T-helper 2 cell treated with Interferon-gamma antibody and Interleukin-4, amounts not matched to agents 100 ng/mL and 5 ng/mL, for 36 hours (primary cell): Measurements from ENCODE around the gene LY9. TPM values are rescaled to one million over a fixed set of nuclear protein-coding genes. Genes with fewer than 3 reads are reported as not detected.

Experiments used
- intact Hi-C: fragments of 100-400 bp; cut with micrococcal nuclease; formaldehyde crosslinking; loops from one replicate; pipeline ENCODE4 v1.15.1; 2023
- total RNA-seq: library from RNA; stranded (reverse); gene quantifications from 2 replicates; pipeline ENCODE4 v1.2.3, GENCODE V29; 2022

LY9 gene, protein sequence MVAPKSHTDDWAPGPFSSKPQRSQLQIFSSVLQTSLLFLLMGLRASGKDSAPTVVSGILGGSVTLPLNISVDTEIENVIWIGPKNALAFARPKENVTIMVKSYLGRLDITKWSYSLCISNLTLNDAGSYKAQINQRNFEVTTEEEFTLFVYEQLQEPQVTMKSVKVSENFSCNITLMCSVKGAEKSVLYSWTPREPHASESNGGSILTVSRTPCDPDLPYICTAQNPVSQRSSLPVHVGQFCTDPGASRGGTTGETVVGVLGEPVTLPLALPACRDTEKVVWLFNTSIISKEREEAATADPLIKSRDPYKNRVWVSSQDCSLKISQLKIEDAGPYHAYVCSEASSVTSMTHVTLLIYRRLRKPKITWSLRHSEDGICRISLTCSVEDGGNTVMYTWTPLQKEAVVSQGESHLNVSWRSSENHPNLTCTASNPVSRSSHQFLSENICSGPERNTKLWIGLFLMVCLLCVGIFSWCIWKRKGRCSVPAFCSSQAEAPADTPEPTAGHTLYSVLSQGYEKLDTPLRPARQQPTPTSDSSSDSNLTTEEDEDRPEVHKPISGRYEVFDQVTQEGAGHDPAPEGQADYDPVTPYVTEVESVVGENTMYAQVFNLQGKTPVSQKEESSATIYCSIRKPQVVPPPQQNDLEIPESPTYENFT
- 8.5 and 9.2 TPM in 2 replicates for total RNA-seq

GRCh38 chr1:160795951-160796383 lies at the start of gene LY9:
TSS of gene LY9 (plus strand) at chr1:160796174. CDS start at chr1:160796188, 14 bp downstream.
- intact Hi-C loops = loop anchor here (1.0 kb wide), 2 partner anchors 14 to 42 kb away; no protein-coding TSS in a partner anchor

DNA sequence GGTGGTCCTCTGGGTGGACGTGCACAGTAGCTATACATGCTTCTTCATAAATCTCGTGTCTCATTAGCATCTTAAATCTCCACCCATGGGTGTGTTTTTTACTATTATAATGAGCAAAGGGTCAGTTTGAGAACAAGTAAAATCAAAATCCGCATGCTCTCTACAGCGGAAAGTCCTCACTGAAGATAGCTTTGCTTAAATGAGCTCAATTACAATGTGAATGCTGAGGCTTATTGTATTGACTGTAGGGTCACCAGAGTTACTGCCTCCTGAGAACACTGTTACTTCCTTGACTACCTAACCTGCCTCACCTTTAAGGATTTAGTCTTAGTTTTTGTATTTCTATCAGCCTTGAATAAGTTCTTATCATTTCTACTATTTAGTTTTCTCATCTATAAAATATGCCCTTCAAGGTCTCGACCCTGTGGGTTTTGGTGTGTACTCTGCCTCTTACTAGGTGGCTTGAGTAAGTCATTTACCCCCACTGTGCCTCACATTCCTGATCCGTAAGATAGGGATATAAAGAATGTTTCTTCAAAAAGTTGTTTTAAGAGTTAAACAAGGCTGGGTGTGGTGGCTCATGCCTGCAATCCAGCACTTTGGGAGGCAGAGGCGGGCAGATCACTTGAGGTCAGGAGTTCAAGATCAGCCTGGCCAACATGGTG lies 49.0 kb upstream of the LY9 start:
- intact Hi-C loops = no loop called here

DNA sequence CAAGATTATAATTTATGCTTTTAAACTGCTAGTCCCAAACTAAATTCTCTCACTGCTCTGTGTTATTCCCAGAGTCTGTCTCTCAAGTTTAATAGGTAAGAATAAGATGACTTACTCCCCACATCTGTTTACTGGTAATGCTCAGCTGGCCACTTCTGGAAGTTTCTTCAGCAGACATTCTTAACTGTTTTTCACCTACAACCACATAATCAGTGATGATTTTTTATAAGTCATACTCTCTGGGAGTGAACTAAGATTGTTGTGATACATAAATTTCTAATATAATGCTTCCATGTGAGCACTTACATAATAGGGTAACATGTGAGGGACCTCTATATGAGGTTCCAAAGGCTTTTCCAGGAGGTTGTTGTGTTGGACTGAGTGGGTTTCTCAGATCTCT lies 48.3 kb upstream of the LY9 start:
- intact Hi-C loops = no loop called here

DNA sequence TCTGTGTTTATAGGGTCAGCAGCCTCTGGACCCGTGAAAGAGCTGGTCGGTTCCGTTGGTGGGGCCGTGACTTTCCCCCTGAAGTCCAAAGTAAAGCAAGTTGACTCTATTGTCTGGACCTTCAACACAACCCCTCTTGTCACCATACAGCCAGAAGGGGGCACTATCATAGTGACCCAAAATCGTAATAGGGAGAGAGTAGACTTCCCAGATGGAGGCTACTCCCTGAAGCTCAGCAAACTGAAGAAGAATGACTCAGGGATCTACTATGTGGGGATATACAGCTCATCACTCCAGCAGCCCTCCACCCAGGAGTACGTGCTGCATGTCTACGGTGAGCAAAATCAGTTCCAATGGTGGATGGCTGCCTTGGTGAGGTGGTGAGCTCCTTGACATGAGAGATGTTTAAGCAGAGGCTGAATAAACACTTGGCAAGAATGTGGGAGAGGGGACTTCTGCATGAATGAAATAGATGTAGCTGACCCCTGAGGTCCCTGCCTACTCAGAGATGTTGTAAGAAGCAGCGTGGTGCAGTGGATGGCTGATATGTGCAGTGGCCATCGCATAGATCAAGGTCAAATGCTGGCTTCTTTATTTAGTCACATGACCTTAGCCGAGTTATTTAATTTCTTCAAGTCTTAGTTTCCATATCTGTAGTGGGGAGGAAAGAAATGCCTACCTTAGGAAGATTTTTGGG lies 47.6 kb upstream of the LY9 start:
- intact Hi-C loops = no loop called here

DNA sequence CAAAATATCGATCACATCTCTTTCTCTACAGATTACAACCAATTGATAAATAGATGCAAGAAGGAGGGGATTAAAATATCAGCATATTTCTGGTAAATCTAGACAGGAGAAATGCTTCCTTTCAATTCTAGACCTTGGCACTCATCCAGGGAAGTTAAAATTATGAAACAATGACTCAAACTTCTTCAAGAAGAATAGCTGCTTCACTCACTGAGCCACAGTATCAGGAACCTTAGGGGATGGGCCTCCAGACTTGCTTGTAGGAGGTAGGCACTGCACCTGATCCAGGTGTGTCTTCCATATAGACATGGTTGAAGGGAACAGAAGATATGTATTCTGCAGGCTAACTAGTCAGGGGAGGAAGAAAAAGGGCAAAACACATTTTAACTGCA lies 47.1 kb upstream of the LY9 start:
- intact Hi-C loops = no loop called here

DNA sequence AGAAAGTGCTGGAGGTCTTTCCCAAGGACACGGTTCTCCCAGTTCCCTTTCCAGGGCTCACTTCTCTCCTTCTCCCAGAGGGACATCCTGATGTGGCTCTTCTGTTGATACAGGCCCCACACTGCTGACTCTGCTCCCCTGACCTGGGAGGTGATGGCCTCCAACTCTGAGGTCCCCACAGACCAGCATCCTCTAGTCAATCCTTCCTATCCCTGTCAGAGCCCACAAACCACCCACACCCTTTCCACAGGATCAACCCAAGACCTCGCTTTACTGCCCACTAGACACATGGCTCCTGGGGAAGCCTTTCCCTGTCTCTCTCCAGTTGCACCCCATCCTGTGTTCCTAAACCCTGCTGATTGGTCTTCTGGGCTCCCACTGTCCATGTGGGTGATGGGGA lies 45.4 kb upstream of the LY9 start:
- intact Hi-C loops = no loop called here

DNA sequence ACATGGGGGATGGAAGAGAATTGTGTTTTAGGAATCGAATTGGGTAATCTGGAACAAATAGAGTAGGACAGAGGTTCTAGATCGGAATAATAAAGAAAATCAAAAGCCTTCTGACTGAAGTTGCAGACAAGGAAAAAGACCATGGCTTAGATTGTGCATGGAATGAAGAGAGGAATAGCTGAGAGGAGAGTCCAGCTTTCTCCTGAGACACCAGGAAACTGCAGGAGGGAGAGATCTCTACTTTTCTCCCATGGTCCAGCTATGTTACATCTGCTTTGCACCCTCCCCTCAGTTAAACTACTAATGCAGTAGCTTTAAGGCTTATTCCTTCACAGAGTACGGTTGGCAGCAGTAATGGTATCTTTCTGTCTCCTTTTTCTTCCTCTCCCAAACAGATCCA lies 43.6 kb upstream of the LY9 start:
- intact Hi-C loops = no loop called here

DNA sequence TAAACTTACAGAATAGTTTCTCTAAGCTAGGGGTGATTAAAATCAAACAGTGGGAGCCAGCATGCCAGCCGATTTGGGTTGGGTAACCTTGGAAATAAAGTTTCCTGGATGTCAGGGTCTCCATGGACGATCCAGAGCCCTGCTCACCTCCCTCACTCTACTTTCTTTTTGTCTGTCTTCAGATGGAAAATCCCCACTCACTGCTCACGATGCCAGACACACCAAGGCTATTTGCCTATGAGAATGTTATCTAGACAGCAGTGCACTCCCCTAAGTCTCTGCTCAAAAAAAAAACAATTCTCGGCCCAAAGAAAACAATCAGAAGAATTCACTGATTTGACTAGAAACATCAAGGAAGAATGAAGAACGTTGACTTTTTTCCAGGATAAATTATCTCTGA lies 43.0 kb upstream of the LY9 start:
- intact Hi-C loops = no loop called here

DNA sequence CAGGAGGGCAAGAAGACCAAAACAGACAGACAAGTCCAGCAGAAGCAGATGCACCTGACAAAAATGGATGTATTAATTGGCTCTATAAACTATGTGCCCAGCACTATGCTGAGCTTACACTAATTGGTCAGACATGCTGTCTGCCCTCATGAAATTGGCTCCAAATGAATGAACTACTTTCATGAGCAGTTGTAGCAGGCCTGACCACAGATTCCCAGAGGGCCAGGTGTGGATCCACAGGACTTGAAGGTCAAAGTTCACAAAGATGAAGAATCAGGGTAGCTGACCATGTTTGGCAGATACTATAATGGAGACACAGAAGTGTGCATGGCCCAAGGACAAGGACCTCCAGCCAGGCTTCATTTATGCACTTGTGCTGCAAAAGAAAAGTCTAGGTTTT lies 42.4 kb upstream of the LY9 start:
- intact Hi-C loops = no loop called here

- intact Hi-C loops = no loop called here
Observed at GRCh38 chr1:160755461-160755860, 40.5 kb upstream of the LY9 start.

- intact Hi-C loops = loop anchor here (1.0 kb wide), 1 partner anchor 11 kb away; no protein-coding TSS in a partner anchor
Observed at GRCh38 chr1:160755911-160756848, 39.8 kb upstream of the LY9 start.

DNA sequence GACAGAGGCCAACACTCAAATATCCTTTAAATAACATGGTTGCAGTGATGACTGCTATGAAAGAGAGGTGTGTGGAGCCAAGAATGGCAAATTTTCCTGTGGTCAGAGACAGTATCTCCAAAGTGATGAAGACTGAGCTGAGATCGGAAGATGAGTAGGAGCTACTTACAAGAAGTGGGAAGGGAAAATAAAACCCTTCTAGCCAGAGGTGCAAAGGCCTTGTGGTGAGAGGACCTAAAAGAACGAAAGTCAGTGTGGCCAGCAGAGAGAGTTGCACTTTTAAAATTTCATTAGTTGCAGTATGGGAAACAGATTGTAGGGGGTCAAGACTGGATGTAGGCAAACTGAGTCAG lies 39.1 kb upstream of the LY9 start:
- intact Hi-C loops = loop anchor here (1.0 kb wide), 1 partner anchor 10 kb away; no protein-coding TSS in a partner anchor

DNA sequence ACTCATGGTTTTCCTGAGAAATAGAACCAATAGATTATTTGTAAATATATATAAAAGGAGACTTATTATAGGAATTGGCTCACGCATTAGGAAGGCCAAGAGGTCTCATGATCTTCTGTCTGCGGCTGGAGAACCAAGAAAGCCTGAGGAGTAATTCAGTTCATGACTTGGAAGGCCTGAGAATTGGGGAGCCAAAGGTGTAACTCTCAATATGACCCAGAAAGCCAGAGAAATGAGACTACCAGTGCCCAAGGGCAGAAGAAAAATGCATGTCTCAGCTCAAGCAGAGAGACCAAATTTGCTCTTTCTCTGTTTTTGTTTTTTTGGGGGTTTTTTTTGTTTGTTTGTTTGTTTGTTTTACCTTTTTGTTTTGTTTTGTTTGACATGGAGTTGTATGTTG lies 37.5 kb upstream of the LY9 start:
- intact Hi-C loops = no loop called here

DNA sequence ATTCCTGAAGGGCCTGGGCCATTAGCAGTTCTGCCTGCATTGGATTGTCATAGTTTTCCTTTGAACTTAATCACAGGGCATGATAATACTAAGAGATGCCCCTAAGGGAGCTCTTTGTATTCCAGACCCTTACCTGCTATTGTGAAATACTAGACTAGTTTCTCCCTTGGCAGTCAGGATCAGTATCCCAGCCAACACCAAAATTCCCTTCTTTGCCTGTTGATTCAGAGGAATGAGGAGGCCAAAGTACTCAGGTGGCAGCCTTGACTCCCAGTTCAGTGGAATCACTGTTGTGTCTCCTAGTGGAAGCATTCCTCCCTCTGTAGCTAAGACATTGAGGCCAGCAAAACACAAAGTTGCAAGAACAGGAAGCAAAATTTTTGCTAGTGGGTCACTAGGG lies 36.2 kb upstream of the LY9 start:
- intact Hi-C loops = no loop called here

- intact Hi-C loops = no loop called here
Observed at GRCh38 chr1:160761046-160761445, 34.9 kb upstream of the LY9 start.

GRCh38 chr1:160761886-160762285 lies 34.1 kb upstream of the LY9 start:
- intact Hi-C loops = no loop called here

DNA sequence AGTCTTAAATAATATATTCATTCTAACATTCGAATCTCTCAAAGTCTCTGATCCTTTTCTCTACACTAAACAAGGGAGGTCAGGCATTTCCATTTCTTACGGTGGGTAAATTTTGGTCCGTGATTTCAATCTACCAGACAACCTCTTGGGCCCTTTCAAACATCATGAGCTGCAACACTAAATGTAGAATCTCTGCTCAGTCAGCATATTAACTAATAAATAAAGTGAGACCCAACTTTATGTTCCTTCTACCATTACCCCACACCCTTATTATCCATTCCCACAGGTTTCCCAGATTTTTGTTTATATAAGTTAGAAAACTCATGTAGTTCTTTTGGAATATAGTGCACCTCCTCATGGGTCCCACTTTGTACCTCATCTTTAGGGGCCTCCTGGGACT lies 32.0 kb upstream of the LY9 start:
- intact Hi-C loops = no loop called here

DNA sequence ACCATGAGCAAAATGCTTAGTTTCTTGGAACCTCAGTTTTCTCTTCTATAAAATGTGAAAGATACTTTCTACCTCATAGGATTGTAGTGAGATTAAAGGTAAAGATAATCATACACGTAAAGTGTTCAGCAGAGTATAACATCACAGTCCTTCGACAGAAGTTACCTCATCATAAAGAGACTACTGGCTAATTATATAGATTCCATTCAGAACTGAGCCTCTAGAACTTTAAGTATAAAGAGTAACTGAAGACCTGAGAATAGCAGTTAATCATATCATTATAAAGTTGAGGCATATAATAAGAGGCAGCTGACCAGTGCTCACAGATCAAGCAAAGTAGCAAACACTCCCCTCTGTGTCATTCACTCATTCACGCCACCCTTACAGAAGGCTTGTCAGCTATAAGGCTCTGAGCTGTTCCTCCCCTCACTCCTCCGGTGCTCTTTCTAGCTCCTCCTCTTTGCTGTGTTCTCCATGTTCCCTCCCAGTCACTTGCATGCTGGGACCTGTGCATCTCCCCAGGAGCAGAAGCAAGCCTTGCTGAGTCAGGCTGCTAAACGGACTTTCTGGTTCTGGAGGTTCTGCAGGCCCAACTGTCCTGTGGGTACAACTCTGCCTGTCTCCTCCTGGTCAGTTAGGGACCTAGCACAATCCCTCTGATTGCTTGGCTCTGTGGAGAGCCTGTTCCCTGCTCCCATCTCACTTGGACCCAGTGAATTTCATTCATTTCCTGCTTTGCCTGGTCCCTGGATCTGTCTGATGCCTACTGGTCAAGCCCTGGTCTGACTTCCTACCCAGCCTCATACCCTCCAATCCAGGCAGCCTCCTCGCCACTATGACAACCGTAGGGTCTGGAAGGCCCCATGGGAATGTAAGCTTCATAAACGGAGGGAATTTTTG lies 28.3 kb upstream of the LY9 start:
- intact Hi-C loops = loop anchor here (1.0 to 5.0 kb wide), 5 partner anchors 11 to 86 kb away; partner anchors contain the start of gene CD48

GRCh38 chr1:160768295-160768657 lies 27.7 kb upstream of the LY9 start:
- intact Hi-C loops = loop anchor here (1.0 to 5.0 kb wide), 4 partner anchors 24 to 87 kb away; partner anchors contain the start of gene CD48
